WTC11 (cell line): ENCODE measurements around the gene APLF. TPM values are rescaled to one million over a fixed set of nuclear protein-coding genes. Genes with fewer than 3 reads are reported as not detected.

Experiments
- ATAC-seq: fragments of 200-7000 bp; cut with Tn5 transposase; 2 replicates; pipeline ENCODE4 v1.10.0; 2021; ENCODE audit warnings: mild to moderate bottlenecking, moderate library complexity
- CTCF ChIA-PET: fragments of 300-600 bp; sonication (Branson Sonifier 250); formaldehyde crosslinking; loops from one replicate; lab custom pipeline; 2021; ENCODE audit warnings: antibody characterized with exemption; lab: Charles Lee
- POLR2A ChIA-PET: fragments of 350-600 bp; sonication (Branson Sonifier 250); formaldehyde crosslinking; loops from one replicate; lab custom pipeline; 2021; ENCODE audit warnings: antibody characterized with exemption; lab: Charles Lee
- DNase-seq: peaks from one replicate; pipeline ENCODE4 v3.0.0; 2021; ENCODE audit warnings: low spot score
- H3K27ac Mint-ChIP-seq: 2 replicates; pipeline ENCODE4 v1.8.0; 2021; ENCODE audit warnings: mixed read lengths
- H3K27me3 Mint-ChIP-seq: 2 replicates; pipeline ENCODE4 v1.8.0; 2021; ENCODE audit warnings: low read depth, mild to moderate bottlenecking, moderate library complexity, mixed read lengths
- H3K36me3 Mint-ChIP-seq: 2 replicates; pipeline ENCODE4 v1.8.0; 2021; ENCODE audit warnings: mixed read lengths
- H3K4me1 Mint-ChIP-seq: 2 replicates; pipeline ENCODE4 v1.8.0; 2022; ENCODE audit warnings: mixed read lengths
- H3K4me3 Mint-ChIP-seq: 2 replicates; pipeline ENCODE4 v1.8.0; 2021; ENCODE audit warnings: mild to moderate bottlenecking, moderate library complexity, mixed read lengths
- H3K9me3 Mint-ChIP-seq: 2 replicates; pipeline ENCODE4 v1.8.0; 2021; ENCODE audit warnings: mixed read lengths
- CREB1 ChIP-seq: sonication (generic); formaldehyde crosslinking; IDR thresholded peaks from 2 replicates; pipeline ENCODE4 v1.8.0; 2023; ENCODE audit warnings: mild to moderate bottlenecking, missing genetic modification reagents
- ESRRA ChIP-seq: sonication (generic); formaldehyde crosslinking; IDR thresholded peaks from 2 replicates; pipeline ENCODE4 v1.8.1; 2022; ENCODE audit warnings: mild to moderate bottlenecking, missing genetic modification reagents, borderline replicate concordance
- FOXK1 ChIP-seq: sonication (generic); formaldehyde crosslinking; IDR thresholded peaks from 2 replicates; pipeline ENCODE4 v1.8.0; 2022; ENCODE audit warnings: mild to moderate bottlenecking, moderate library complexity, missing genetic modification reagents
- GRHL2 ChIP-seq: fragments of 250-450 bp; sonication (Bioruptor Pico); IDR thresholded peaks from 2 replicates; pipeline ENCODE4 v1.8.0; 2022; ENCODE audit warnings: mild to moderate bottlenecking, moderate library complexity; ENCODE audit not compliant: insufficient replicate concordance, severe bottlenecking
- HMGA2 ChIP-seq: fragments of 250-450 bp; sonication (Bioruptor Pico); IDR thresholded peaks from 2 replicates; pipeline ENCODE4 v1.4.0; 2021; ENCODE audit warnings: mild to moderate bottlenecking, moderate library complexity
- KAT7 ChIP-seq: sonication (generic); formaldehyde crosslinking; IDR thresholded peaks from 2 replicates; pipeline ENCODE4 v1.8.1; 2023; ENCODE audit warnings: missing genetic modification reagents, mild to moderate bottlenecking, borderline replicate concordance
- SP1 ChIP-seq: sonication (generic); formaldehyde crosslinking; conservative IDR thresholded peaks from 2 replicates; pipeline ENCODE4 v1.8.1; 2022; ENCODE audit warnings: missing genetic modification reagents
- TEAD1 ChIP-seq: sonication (generic); formaldehyde crosslinking; IDR thresholded peaks from 2 replicates; pipeline ENCODE4 v1.8.0; 2022; ENCODE audit warnings: mild to moderate bottlenecking, missing genetic modification reagents
- ZBTB21 ChIP-seq: sonication (generic); formaldehyde crosslinking; IDR thresholded peaks from 2 replicates; pipeline ENCODE4 v1.8.1; 2023; ENCODE audit warnings: mild to moderate bottlenecking, missing genetic modification reagents, borderline replicate concordance
- ZNF121 ChIP-seq: sonication (generic); formaldehyde crosslinking; IDR thresholded peaks from 2 replicates; pipeline ENCODE4 v1.8.0; 2023; ENCODE audit warnings: missing genetic modification reagents
- ZNF317 ChIP-seq: sonication (generic); formaldehyde crosslinking; IDR thresholded peaks from 2 replicates; pipeline ENCODE4 v1.8.1; 2023; ENCODE audit warnings: low read depth, mild to moderate bottlenecking, moderate library complexity, missing genetic modification reagents, borderline replicate concordance
- ZNF671 ChIP-seq: fragments of 250-450 bp; sonication (Bioruptor Pico); IDR thresholded peaks from 2 replicates; pipeline ENCODE4 v1.8.0; 2021; ENCODE audit warnings: mild to moderate bottlenecking
- total RNA-seq: library from RNA; stranded (reverse); gene quantifications from 3 replicates; pipeline ENCODE4 v1.2.3, GENCODE V29; 2021
- TF ChIP-seq, protein P1 (sequence below): sonication (generic); formaldehyde crosslinking; IDR thresholded peaks from 2 replicates; pipeline ENCODE4 v1.8.1; 2022; ENCODE audit warnings: low read depth, missing genetic modification reagents, borderline replicate concordance
- TF ChIP-seq, protein P2 (sequence below): sonication (generic); formaldehyde crosslinking; IDR thresholded peaks from 2 replicates; pipeline ENCODE4 v1.8.1; 2022; ENCODE audit warnings: mild to moderate bottlenecking, moderate library complexity, missing genetic modification reagents
- TF ChIP-seq, protein P3 (sequence below): sonication (generic); formaldehyde crosslinking; IDR thresholded peaks from 2 replicates; pipeline ENCODE4 v1.8.1; 2023; ENCODE audit warnings: mild to moderate bottlenecking, missing genetic modification reagents
- TF ChIP-seq, protein P4 (sequence below): sonication (generic); formaldehyde crosslinking; IDR thresholded peaks from 2 replicates; pipeline ENCODE4 v1.8.0; 2022; ENCODE audit warnings: mild to moderate bottlenecking, missing genetic modification reagents
- TF ChIP-seq, protein P5 (sequence below): fragments of 250-450 bp; sonication (Bioruptor Pico); IDR thresholded peaks from 2 replicates; pipeline ENCODE4 v1.8.0; 2021; ENCODE audit warnings: mild to moderate bottlenecking
- TF ChIP-seq, protein P6 (sequence below): sonication (generic); formaldehyde crosslinking; IDR thresholded peaks from 2 replicates; pipeline ENCODE4 v1.8.0; 2022; ENCODE audit warnings: missing genetic modification reagents
- TF ChIP-seq, protein P7 (sequence below): sonication (generic); formaldehyde crosslinking; IDR thresholded peaks from 2 replicates; pipeline ENCODE4 v1.8.0; 2023; ENCODE audit warnings: missing genetic modification reagents

APLF gene
- total RNA-seq, 1 experiment from 2014 or later = 2.7 TPM

DNA sequence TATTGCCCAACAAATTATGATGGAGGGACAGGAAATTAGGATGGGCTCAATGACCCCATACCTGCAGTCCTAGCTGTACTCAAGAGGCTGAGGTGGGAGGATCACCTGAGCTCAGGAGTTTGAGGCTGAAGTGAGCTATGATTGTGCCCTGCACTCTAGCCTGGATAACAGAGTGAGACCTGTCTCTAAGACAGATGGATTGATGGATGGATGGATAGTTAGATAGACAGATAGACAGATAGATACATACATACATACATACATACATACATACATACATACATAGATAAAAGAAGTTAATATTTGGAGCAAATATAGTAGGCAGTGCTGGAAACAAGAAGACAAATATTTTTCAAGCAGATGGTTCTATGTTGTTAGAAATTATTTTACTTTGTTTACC is 97.9 kb downstream of the APLF start:
- ATAC-seq = no peak
- ChIA-PET POLR2A (no interaction called here), CTCF (interaction anchor here (1.8 kb wide), 1 partner anchor 30 kb away, joined by 6 read pairs; no protein-coding TSS in a partner anchor)
- Mint-ChIP-seq H3K27ac (no peak overlapping the region), H3K4me3 (no peak overlapping the region), H3K9me3 (no peaks in the 10 kb centered on the region), H3K27me3 (no peaks in the 10 kb centered on the region), H3K4me1 (no peaks in the 10 kb centered on the region), H3K36me3 (no peaks in the 10 kb centered on the region)
- TF ChIP-seq, protein P1, sequence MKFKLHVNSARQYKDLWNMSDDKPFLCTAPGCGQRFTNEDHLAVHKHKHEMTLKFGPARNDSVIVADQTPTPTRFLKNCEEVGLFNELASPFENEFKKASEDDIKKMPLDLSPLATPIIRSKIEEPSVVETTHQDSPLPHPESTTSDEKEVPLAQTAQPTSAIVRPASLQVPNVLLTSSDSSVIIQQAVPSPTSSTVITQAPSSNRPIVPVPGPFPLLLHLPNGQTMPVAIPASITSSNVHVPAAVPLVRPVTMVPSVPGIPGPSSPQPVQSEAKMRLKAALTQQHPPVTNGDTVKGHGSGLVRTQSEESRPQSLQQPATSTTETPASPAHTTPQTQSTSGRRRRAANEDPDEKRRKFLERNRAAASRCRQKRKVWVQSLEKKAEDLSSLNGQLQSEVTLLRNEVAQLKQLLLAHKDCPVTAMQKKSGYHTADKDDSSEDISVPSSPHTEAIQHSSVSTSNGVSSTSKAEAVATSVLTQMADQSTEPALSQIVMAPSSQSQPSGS (CRISPR knock-in tag) = no peak
- TF ChIP-seq ZNF317 (CRISPR knock-in tag) (no peak), FOXK1 (CRISPR knock-in tag) (no peak), KAT7 (CRISPR knock-in tag) (no peak), ESRRA (CRISPR knock-in tag) (no peak), SP1 (CRISPR knock-in tag) (no peak), TEAD1 (CRISPR knock-in tag) (no peak), ZBTB21 (CRISPR knock-in tag) (no peak), ZNF671 (CRISPR knock-in tag) (no peak), CREB1 (CRISPR knock-in tag) (no peak), GRHL2 (CRISPR knock-in tag) (no peak), HMGA2 (CRISPR knock-in tag) (no peak), ZNF121 (CRISPR knock-in tag) (no peak)
- TF ChIP-seq, protein P2, sequence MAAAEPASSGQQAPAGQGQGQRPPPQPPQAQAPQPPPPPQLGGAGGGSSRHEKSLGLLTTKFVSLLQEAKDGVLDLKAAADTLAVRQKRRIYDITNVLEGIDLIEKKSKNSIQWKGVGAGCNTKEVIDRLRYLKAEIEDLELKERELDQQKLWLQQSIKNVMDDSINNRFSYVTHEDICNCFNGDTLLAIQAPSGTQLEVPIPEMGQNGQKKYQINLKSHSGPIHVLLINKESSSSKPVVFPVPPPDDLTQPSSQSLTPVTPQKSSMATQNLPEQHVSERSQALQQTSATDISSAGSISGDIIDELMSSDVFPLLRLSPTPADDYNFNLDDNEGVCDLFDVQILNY (CRISPR knock-in tag) = no peak
- TF ChIP-seq, protein P3, sequence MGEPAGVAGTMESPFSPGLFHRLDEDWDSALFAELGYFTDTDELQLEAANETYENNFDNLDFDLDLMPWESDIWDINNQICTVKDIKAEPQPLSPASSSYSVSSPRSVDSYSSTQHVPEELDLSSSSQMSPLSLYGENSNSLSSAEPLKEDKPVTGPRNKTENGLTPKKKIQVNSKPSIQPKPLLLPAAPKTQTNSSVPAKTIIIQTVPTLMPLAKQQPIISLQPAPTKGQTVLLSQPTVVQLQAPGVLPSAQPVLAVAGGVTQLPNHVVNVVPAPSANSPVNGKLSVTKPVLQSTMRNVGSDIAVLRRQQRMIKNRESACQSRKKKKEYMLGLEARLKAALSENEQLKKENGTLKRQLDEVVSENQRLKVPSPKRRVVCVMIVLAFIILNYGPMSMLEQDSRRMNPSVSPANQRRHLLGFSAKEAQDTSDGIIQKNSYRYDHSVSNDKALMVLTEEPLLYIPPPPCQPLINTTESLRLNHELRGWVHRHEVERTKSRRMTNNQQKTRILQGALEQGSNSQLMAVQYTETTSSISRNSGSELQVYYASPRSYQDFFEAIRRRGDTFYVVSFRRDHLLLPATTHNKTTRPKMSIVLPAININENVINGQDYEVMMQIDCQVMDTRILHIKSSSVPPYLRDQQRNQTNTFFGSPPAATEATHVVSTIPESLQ = no peak
- TF ChIP-seq, protein P4, sequence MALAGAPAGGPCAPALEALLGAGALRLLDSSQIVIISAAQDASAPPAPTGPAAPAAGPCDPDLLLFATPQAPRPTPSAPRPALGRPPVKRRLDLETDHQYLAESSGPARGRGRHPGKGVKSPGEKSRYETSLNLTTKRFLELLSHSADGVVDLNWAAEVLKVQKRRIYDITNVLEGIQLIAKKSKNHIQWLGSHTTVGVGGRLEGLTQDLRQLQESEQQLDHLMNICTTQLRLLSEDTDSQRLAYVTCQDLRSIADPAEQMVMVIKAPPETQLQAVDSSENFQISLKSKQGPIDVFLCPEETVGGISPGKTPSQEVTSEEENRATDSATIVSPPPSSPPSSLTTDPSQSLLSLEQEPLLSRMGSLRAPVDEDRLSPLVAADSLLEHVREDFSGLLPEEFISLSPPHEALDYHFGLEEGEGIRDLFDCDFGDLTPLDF (CRISPR knock-in tag) = no peak
- TF ChIP-seq, protein P5, sequence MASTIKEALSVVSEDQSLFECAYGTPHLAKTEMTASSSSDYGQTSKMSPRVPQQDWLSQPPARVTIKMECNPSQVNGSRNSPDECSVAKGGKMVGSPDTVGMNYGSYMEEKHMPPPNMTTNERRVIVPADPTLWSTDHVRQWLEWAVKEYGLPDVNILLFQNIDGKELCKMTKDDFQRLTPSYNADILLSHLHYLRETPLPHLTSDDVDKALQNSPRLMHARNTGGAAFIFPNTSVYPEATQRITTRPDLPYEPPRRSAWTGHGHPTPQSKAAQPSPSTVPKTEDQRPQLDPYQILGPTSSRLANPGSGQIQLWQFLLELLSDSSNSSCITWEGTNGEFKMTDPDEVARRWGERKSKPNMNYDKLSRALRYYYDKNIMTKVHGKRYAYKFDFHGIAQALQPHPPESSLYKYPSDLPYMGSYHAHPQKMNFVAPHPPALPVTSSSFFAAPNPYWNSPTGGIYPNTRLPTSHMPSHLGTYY (CRISPR knock-in tag) = no peak
- TF ChIP-seq, protein P6, sequence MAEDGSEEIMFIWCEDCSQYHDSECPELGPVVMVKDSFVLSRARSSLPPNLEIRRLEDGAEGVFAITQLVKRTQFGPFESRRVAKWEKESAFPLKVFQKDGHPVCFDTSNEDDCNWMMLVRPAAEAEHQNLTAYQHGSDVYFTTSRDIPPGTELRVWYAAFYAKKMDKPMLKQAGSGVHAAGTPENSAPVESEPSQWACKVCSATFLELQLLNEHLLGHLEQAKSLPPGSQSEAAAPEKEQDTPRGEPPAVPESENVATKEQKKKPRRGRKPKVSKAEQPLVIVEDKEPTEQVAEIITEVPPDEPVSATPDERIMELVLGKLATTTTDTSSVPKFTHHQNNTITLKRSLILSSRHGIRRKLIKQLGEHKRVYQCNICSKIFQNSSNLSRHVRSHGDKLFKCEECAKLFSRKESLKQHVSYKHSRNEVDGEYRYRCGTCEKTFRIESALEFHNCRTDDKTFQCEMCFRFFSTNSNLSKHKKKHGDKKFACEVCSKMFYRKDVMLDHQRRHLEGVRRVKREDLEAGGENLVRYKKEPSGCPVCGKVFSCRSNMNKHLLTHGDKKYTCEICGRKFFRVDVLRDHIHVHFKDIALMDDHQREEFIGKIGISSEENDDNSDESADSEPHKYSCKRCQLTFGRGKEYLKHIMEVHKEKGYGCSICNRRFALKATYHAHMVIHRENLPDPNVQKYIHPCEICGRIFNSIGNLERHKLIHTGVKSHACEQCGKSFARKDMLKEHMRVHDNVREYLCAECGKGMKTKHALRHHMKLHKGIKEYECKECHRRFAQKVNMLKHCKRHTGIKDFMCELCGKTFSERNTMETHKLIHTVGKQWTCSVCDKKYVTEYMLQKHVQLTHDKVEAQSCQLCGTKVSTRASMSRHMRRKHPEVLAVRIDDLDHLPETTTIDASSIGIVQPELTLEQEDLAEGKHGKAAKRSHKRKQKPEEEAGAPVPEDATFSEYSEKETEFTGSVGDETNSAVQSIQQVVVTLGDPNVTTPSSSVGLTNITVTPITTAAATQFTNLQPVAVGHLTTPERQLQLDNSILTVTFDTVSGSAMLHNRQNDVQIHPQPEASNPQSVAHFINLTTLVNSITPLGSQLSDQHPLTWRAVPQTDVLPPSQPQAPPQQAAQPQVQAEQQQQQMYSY (CRISPR knock-in tag) = no peak
- TF ChIP-seq, protein P7, sequence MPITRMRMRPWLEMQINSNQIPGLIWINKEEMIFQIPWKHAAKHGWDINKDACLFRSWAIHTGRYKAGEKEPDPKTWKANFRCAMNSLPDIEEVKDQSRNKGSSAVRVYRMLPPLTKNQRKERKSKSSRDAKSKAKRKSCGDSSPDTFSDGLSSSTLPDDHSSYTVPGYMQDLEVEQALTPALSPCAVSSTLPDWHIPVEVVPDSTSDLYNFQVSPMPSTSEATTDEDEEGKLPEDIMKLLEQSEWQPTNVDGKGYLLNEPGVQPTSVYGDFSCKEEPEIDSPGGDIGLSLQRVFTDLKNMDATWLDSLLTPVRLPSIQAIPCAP (CRISPR knock-in tag) = no peak
- no peak for DNase-seq
